SK-N-SH (cell line): ENCODE measurements around the gene RNU5D-1. TPM values are rescaled to one million over a fixed set of nuclear protein-coding genes. Genes with fewer than 3 reads are reported as not detected.

ENCODE experiments used
- CTCF ChIA-PET: fragments of 300-600, 350-600 bp; formaldehyde crosslinking; extraction: SDS; loops from one replicate; lab custom pipeline; 2021; lab: Yijun Ruan, JAX
- POLR2A ChIA-PET: fragments of 350-600 bp; sonication (Branson Sonifier 250); formaldehyde crosslinking; extraction: SDS; loops from one replicate; lab custom pipeline; 2020; ENCODE audit warnings: antibody characterized with exemption, inconsistent platforms; lab: Yijun Ruan, JAX
- DNase-seq: peaks from one replicate; pipeline ENCODE4 v3.0.0; 2012
- H2AFZ ChIP-seq: fragments of 200-600 bp; sonication (generic); 2 replicates; pipeline ENCODE4 v1.8.1; 2016; ENCODE audit warnings: antibody characterized with exemption, mild to moderate bottlenecking, low read depth
- H3F3A ChIP-seq: fragments of 200-600 bp; sonication (generic); replicated peaks from 2 replicates; pipeline ENCODE3; 2016; ENCODE audit warnings: antibody characterized with exemption, mild to moderate bottlenecking; ENCODE audit not compliant: insufficient read depth
- H3K27ac ChIP-seq, 2 experiments: fragments of 200-500 bp in 1 of 2; fragments of 200-600 bp in 1 of 2; sonication (Bioruptor generic) in 1 of 2; sonication (generic), shearing (Covaris generic) in 1 of 2; 2 replicates each; pipeline versions ENCODE4 v1.5.1 to v1.6.1; 2014 to 2016; ENCODE audit warnings: low read depth in 2 of 2, inconsistent platforms in 1 of 2, low read length in 1 of 2, mild to moderate bottlenecking in 1 of 2, mixed read lengths in 1 of 2
- H3K27me3 ChIP-seq: fragments of 200-600 bp; sonication (generic), shearing (Covaris generic); 2 replicates; pipeline ENCODE4 v1.6.1; 2016; ENCODE audit warnings: mixed run types; ENCODE audit not compliant: insufficient read depth
- H3K36me3 ChIP-seq, 2 experiments: fragments of 200-500 bp in 1 of 2; fragments of 200-600 bp in 1 of 2; sonication (Bioruptor generic) in 1 of 2; sonication (generic) in 1 of 2; replicated peaks in 1 of 2; 2 replicates each; pipeline versions ENCODE3 to v1.5.1; 2014 to 2016; ENCODE audit warnings: low read length in 1 of 2, mild to moderate bottlenecking in 1 of 2; ENCODE audit not compliant: insufficient read depth in 2 of 2, control insufficient read depth in 1 of 2
- H3K4me1 ChIP-seq, 2 experiments: fragments of 200-500 bp in 1 of 2; fragments of 200-600 bp in 1 of 2; sonication (Bioruptor generic) in 1 of 2; sonication (generic), shearing (Covaris generic) in 1 of 2; 2 replicates each; pipeline versions ENCODE4 v1.5.1 to v1.6.1; 2014 to 2016; ENCODE audit warnings: low read depth in 1 of 2, low read length in 1 of 2, mixed run types in 1 of 2; ENCODE audit not compliant: insufficient read depth in 2 of 2, control insufficient read depth in 1 of 2
- H3K4me2 ChIP-seq: fragments of 200-600 bp; sonication (generic), shearing (Covaris generic); 2 replicates; pipeline ENCODE4 v1.6.1; 2017; ENCODE audit warnings: mixed run types
- H3K4me3 ChIP-seq, 2 experiments: fragments of 200-500 bp in 1 of 2; fragments of 200-600 bp in 1 of 2; sonication (Bioruptor generic) in 1 of 2; sonication (generic), shearing (Covaris generic) in 1 of 2; 2 replicates each; pipeline versions ENCODE4 v1.5.1 to v1.8.1; 2014 to 2016; ENCODE audit warnings: low read depth in 2 of 2, inconsistent platforms in 1 of 2, low read length in 1 of 2, mild to moderate bottlenecking in 1 of 2, mixed read lengths in 1 of 2, moderate library complexity in 1 of 2
- H3K79me2 ChIP-seq: fragments of 200-600 bp; sonication (generic); 2 replicates; pipeline ENCODE4 v1.8.1; 2017; ENCODE audit warnings: mild to moderate bottlenecking; ENCODE audit not compliant: insufficient read depth
- H3K9ac ChIP-seq: fragments of 200-600 bp; sonication (generic); 2 replicates; pipeline ENCODE4 v1.6.1; 2017; ENCODE audit warnings: mixed run types
- H3K9me2 ChIP-seq: fragments of 200-600 bp; sonication (generic); 2 replicates; pipeline ENCODE4 v1.6.1; 2017; ENCODE audit warnings: mixed run types
- H3K9me3 ChIP-seq: fragments of 200-600 bp; sonication (generic); 2 replicates; pipeline ENCODE4 v1.6.1; 2017; ENCODE audit warnings: mixed run types, mild to moderate bottlenecking, moderate library complexity
- H4K20me1 ChIP-seq: fragments of 200-600 bp; sonication (generic); 2 replicates; pipeline ENCODE4 v1.6.1; 2017; ENCODE audit warnings: mild to moderate bottlenecking, mixed run types; ENCODE audit not compliant: insufficient read depth
- EP300 ChIP-seq, 2 experiments: IDR thresholded peaks; 2 replicates each; pipeline versions ENCODE4 v1.4.0 to v1.6.1; 2012; ENCODE audit warnings: borderline replicate concordance in 1 of 2, low read depth in 1 of 2, low read length in 1 of 2
- EZH2phosphoT487 ChIP-seq: fragments of 200-600 bp; sonication (generic); IDR thresholded peaks from 2 replicates; pipeline ENCODE4 v1.6.1; 2017; ENCODE audit warnings: low read depth, mixed run types, mild to moderate bottlenecking, antibody characterized with exemption, moderate library complexity, borderline replicate concordance
- FOSL2 ChIP-seq: IDR thresholded peaks from 2 replicates; pipeline ENCODE4 v1.4.0; 2012; ENCODE audit warnings: low read depth, mild to moderate bottlenecking, moderate library complexity, borderline replicate concordance
- GATA2 ChIP-seq: sonication (generic); formaldehyde crosslinking; IDR thresholded peaks from 2 replicates; pipeline ENCODE4 v1.5.0; 2020; ENCODE audit warnings: mild to moderate bottlenecking, missing genetic modification reagents
- JUND ChIP-seq: IDR thresholded peaks from 2 replicates; pipeline ENCODE4 v1.4.0; 2012
- MEF2A ChIP-seq: IDR thresholded peaks from 2 replicates; pipeline ENCODE4 v1.4.0; 2012; ENCODE audit warnings: low read depth, borderline replicate concordance
- NFIC ChIP-seq: IDR thresholded peaks from 2 replicates; pipeline ENCODE4 v1.4.0; 2012; ENCODE audit warnings: borderline replicate concordance
- SIN3A ChIP-seq: IDR thresholded peaks from 2 replicates; pipeline ENCODE4 v1.6.1; 2012; ENCODE audit warnings: low read depth, mild to moderate bottlenecking, low read length, moderate library complexity, borderline replicate concordance
- TEAD4 ChIP-seq: IDR thresholded peaks from 2 replicates; pipeline ENCODE4 v1.4.0; 2012; ENCODE audit warnings: mild to moderate bottlenecking, borderline replicate concordance; ENCODE audit not compliant: insufficient read depth
- WGBS: methylation state at CpG from one replicate; pipeline ENCODE4 v1.1.6; 2017; ENCODE audit warnings: low lambda C conversion rate; 5-methylcytosine and 5-hydroxymethylcytosine counted together
- polyA plus RNA-seq, 3 experiments: library from polyadenylated mRNA; depleted of rRNA; stranded (reverse); fragments of >200 nt; gene quantifications; 2 replicates each; pipeline ENCODE4 v1.2.3, GENCODE V29; 2012
- TF ChIP-seq, protein P1 (sequence below): IDR thresholded peaks from 2 replicates; pipeline ENCODE4 v1.4.0; 2012; ENCODE audit warnings: low read depth, borderline replicate concordance
- TF ChIP-seq, protein P2 (sequence below): fragments of 150-350 bp; IDR thresholded peaks from 2 replicates; pipeline ENCODE4 v1.6.1; 2016; ENCODE audit warnings: mild to moderate bottlenecking, low read depth, low read length
- TF ChIP-seq, protein P3 (sequence below): fragments of 200-600 bp; sonication (generic); IDR thresholded peaks from 2 replicates; pipeline ENCODE4 v1.6.1; 2017; ENCODE audit warnings: antibody characterized with exemption, mild to moderate bottlenecking, moderate library complexity

Gene RNU5D-1
- polyA plus RNA-seq, 1 of the 3 experiments (the other 2 are of a cell fraction) = not detected

DNA sequence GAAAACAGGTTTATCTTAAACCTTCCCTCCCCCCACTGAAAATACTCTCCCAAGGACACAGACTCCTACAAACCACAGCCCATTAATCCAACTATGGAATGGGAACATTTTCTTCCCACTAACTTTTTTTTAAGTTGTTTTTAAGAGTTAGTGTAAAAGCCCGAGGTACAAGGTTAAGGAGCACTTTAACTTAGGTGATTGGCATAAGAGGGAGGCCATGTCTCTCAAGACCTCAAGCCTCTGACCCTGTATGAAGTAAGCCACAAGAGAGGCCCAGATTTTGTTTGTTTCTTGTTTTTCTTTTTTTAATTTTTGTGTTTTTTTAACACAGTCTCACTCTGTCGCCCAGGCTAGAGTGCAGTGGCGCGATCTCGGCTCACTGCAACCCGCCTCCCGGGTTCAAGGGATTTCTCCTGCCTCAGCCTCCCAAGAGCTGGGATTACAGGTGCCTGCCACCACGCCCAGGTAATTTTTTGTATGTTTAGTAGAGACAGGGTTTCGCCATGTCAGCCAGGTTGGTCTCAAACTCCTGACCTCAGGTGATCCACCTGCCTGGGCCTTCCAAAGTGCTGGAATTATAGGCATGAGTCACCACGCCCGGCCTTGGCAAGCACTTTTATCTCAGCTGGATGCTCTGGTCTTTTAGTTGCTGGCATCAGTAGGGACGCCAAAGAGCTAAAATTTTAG lies 42.1 kb downstream of the RNU5D-1 start:
- no peak for DNase-seq
- H3K27ac ChIP-seq = no peak overlapping the region
- H3F3A ChIP-seq = no peaks in the 10 kb centered on the region
- H3K4me1 ChIP-seq = no peaks in the 10 kb centered on the region
- no peaks in the 10 kb centered on the region for H3K79me2 ChIP-seq
- H3K27me3 ChIP-seq = no peaks in the 10 kb centered on the region
- no peak overlapping the region for H3K4me2 ChIP-seq
- no peak for TF ChIP-seq JUND
- TF ChIP-seq, protein P1, sequence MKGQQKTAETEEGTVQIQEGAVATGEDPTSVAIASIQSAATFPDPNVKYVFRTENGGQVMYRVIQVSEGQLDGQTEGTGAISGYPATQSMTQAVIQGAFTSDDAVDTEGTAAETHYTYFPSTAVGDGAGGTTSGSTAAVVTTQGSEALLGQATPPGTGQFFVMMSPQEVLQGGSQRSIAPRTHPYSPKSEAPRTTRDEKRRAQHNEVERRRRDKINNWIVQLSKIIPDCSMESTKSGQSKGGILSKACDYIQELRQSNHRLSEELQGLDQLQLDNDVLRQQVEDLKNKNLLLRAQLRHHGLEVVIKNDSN = no peak
- TF ChIP-seq EP300 (IDR thresholded peaks at IDR 0.05; ENCODE audit: borderline replicate concordance in 1 of 2, low read depth in 1 of 2, low read length in 1 of 2) = no peak
- no peak for TF ChIP-seq MEF2A
- H3K36me3 ChIP-seq = no peaks in the 10 kb centered on the region
- no peak overlapping the region for H3K4me3 ChIP-seq
- H2AFZ ChIP-seq = no peak overlapping the region
- no peaks in the 10 kb centered on the region for H3K9me3 ChIP-seq
- no peak overlapping the region for H3K9ac ChIP-seq
- no peaks in the 10 kb centered on the region for H3K9me2 ChIP-seq
- WGBS = 85% methylated on average over 12 of the region's 12 CpGs
- POLR2A ChIA-PET = no interaction called here
- CTCF ChIA-PET = no interaction called here
- no peaks in the 10 kb centered on the region for H4K20me1 ChIP-seq

DNA sequence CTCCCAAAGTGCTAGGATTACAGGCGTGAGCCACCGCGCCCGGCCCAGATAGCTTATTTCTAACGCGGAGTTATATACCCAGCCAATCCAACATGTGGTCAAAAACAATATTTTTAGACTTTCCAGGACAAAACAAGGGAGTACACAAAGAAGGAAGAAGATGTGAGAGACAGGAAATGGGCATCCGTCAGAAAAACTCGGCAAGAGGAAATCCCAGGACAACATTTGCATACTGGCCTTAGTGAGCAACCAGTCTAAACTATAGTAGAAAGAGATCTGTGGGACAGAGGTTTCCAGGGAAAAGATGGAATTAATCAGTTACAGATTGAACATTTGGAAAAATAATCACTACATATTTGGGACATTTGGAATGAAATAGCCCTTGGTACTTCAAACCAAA lies 45.1 kb downstream of the RNU5D-1 start:
- Histone ChIP-seq H3K79me2 (no peaks in the 10 kb centered on the region), H3K9ac (no peak overlapping the region), H3K4me1 (peaks cover 0 to 2% of the 10 kb centered on the region in 2 experiments; a peak in 1 of 4 replicates), H3K4me3 (no peak overlapping the region), H3K4me2 (no peak overlapping the region), H3K27ac (no peak overlapping the region), H3F3A (no peaks in the 10 kb centered on the region), H3K27me3 (no peaks in the 10 kb centered on the region), H4K20me1 (no peaks in the 10 kb centered on the region), H2AFZ (no peak overlapping the region), H3K36me3 (no peaks in the 10 kb centered on the region), H3K9me2 (no peaks in the 10 kb centered on the region), H3K9me3 (no peaks in the 10 kb centered on the region)
- TF ChIP-seq, protein P2, sequence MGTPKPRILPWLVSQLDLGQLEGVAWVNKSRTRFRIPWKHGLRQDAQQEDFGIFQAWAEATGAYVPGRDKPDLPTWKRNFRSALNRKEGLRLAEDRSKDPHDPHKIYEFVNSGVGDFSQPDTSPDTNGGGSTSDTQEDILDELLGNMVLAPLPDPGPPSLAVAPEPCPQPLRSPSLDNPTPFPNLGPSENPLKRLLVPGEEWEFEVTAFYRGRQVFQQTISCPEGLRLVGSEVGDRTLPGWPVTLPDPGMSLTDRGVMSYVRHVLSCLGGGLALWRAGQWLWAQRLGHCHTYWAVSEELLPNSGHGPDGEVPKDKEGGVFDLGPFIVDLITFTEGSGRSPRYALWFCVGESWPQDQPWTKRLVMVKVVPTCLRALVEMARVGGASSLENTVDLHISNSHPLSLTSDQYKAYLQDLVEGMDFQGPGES = no peak
- TF ChIP-seq TEAD4 = no peak
- TF ChIP-seq NFIC = no peak
- no peak for TF ChIP-seq FOSL2
- TF ChIP-seq GATA2 (CRISPR knock-in tag) = no peak
- no peak for TF ChIP-seq SIN3A
- no peak for TF ChIP-seq EZH2phosphoT487
- no peak for TF ChIP-seq EP300 (IDR thresholded peaks at IDR 0.05; ENCODE audit: borderline replicate concordance in 1 of 2, low read depth in 1 of 2, low read length in 1 of 2)
- TF ChIP-seq, protein P1 = no peak
- TF ChIP-seq, protein P3, sequence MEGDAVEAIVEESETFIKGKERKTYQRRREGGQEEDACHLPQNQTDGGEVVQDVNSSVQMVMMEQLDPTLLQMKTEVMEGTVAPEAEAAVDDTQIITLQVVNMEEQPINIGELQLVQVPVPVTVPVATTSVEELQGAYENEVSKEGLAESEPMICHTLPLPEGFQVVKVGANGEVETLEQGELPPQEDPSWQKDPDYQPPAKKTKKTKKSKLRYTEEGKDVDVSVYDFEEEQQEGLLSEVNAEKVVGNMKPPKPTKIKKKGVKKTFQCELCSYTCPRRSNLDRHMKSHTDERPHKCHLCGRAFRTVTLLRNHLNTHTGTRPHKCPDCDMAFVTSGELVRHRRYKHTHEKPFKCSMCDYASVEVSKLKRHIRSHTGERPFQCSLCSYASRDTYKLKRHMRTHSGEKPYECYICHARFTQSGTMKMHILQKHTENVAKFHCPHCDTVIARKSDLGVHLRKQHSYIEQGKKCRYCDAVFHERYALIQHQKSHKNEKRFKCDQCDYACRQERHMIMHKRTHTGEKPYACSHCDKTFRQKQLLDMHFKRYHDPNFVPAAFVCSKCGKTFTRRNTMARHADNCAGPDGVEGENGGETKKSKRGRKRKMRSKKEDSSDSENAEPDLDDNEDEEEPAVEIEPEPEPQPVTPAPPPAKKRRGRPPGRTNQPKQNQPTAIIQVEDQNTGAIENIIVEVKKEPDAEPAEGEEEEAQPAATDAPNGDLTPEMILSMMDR = no peak
- DNase-seq = no peak
- POLR2A ChIA-PET = no interaction called here
- WGBS = 97% methylated on average over 8 of the region's 8 CpGs
- CTCF ChIA-PET = interaction anchor here (1.3 kb wide), 1 partner anchor 34 kb away, joined by 3 read pairs; no protein-coding TSS in a partner anchor
